A673 (cell line): ENCODE results near the gene NAB2.

Experiments
- CTCF ChIP-seq: fragments of 300-800, 200-600 bp; sonication (generic); conservative IDR thresholded peaks from 2 replicates; pipeline ENCODE4 v1.5.1; 2017; ENCODE audit warnings: low read depth, mild to moderate bottlenecking, antibody characterized with exemption, low read length, moderate library complexity, mixed read lengths
- EZH2 ChIP-seq: fragments of 200-600 bp; sonication (generic); IDR thresholded peaks from 2 replicates; pipeline ENCODE4 v1.6.1; 2017; ENCODE audit warnings: borderline replicate concordance, low read depth, mild to moderate bottlenecking, mixed read lengths, antibody characterized with exemption, low read length; ENCODE audit not compliant: poor library complexity, severe bottlenecking

- TF ChIP-seq CTCF (no peak), EZH2 (no peak)
Measured at GRCh38 chr12:57131896-57132744, 43.2 kb downstream of the NAB2 start.
